GM18526 (cell line): ENCODE measurements around the gene RBMS1.

ENCODE experiments used
- POLR2A ChIP-seq: IDR thresholded peaks from 3 replicates; pipeline ENCODE4 v1.6.1; 2011; ENCODE audit not compliant: insufficient read length; ENCODE audit errors: extremely low read depth

Gene RBMS1

DNA sequence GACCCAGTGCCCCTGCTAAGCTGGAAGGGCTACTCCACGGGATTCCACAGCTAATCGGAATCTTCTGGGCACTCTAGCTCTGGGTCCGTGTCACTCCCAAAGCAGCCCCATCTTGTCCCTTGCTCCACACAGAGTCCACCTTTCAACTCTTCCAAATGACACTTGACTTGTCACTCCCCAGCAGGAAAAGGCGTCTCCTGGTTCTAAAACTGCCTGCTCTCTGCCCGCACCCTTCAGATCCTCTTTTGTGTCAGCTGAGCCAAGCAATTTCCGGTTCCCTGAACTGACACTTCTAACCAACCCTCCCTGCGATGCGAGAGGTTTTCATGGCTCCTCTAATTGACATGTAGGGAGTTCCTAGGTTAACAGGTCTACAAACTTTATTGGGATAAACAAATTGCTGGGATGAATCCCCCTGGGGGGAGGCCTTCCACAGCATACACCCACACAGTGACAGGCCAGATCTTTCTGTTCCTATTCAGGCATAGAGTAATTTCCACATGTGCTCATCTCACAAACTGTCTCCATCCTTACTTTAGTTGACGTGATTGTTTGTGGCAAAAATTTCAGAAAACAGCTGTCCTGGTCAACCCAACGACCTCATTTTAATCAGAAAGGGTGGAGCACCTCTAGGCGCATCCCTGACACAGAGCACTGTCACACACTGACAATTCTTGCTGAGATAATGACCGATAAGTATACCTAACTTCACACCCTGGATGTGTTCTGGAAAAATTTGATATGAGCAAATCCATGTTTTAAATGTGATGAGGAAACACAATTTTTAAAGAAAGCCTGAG, 104.9 kb downstream of the RBMS1 start:
- no peak for TF ChIP-seq POLR2A

DNA sequence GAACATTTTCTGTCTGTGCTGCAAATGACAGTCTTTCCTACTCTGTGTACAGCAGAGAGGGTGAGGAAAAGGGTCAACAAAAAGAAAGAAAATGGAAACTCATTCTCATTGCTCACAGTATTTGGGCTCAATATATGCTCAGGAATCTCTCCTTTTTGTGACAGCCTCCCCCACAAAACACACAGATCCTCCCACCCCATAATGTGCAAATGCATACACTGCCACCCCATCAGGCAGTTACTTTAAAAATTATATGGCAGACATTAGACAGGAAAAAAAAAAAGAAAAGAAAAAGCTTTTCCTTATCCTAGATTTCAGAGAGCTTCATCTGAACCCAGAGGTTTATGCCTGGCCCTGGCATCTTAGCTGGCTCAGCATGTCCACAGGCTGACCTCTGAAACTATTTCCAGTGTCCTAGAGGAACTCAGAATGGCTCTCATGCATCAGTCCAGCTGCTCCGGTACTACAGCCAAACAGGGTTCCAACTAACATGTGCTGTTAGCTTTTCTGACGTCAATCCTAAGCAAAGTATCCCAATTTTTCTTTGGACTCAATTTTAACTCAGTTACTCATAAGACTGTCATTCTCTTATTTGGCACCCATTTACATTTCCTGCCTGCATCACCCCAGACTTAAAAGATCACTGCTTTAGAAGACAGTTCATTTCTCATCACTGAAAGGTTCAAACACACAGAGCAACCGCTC, 105.9 kb downstream of the RBMS1 start:
- no peak for TF ChIP-seq POLR2A

DNA sequence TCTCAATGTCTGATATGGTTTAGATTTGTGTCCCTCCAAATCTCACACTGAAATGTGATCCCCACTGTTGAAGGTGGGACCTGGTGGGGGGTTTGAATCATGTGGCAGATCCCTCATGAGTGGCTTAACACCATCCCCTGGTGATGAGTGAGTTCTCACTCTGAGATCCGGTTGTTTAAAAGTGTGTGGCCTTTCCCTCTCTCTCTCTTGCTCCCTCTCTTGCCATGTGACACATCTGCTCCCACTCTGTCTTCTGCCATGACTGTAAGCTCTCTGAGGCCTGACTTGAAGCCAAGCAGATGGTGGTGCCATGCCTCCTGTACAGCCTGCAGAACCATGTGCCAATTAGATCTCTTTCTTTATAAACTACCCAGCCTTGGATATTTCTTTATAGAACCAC, 108.8 kb downstream of the RBMS1 start:
- TF ChIP-seq POLR2A: no peak

DNA sequence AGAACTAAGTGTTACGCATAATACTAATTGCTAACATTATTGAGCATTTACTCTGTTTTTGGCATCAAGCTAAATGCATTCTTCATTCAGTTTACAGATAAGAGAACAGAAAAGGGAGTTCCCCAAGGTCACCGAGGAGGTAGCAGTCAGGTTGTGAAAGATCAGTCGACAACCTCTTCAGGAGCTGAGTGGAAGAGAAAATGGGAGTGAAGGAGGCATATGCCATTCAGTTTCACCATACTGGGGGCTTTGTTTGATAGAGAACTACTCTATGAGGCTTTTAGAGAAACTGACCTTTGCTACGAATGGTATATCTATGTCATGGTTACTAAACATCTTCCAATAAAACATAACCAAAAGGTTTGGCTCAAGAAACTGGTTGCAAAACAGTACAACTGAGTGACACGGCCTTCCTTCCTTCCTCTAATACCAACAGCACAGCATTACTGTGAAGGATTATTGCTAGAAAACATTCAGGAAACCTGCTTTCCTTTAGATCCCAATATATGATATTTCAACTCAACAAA, 112.1 kb downstream of the RBMS1 start:
- TF ChIP-seq POLR2A: no peak

DNA sequence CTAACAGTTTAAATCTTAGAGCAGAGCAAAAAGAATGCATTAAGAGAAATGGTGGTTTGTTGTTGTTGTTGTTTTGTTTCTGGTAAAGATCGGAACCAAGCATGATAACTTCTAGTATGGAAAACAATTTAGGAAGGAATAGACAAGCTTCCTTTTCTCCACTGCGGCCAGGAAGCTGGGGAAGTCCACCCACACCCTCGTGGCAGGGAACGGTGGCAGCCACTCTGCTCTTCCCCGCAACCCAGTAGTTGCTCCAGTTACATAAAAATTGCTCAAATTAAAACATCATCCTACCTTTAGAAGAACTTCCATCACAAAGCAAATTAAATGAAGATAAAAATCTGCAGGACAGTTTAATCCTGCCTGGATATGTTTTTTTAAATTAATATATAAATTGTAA, 113.0 kb downstream of the RBMS1 start:
- TF ChIP-seq POLR2A: no peak

DNA sequence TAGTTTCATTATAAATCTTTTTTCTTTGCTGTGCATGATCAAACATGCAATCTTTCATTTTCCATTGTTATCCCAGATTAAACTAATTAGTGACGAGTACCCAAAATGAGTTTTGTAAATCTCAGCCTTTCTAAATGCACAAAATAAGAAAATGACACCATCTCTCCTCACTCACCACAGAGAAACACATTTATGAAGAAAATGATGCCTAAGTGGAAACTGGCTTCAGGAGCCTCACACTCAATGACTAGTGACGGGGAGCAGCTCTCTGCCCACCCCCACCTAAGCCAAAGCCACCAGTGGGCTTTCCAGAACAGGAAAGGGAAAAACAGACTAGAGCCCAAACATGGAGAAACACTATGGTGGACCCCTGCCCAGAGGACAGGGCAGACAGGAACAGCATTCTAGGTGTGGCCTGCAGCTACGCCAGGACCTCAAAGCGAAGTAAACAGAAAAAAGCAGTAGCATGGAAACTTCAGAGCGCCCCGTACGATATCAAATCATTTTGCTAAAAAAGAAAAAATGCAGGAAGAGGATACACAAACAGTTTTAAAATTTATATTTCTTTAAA, 113.5 kb downstream of the RBMS1 start:
- no peak for TF ChIP-seq POLR2A

DNA sequence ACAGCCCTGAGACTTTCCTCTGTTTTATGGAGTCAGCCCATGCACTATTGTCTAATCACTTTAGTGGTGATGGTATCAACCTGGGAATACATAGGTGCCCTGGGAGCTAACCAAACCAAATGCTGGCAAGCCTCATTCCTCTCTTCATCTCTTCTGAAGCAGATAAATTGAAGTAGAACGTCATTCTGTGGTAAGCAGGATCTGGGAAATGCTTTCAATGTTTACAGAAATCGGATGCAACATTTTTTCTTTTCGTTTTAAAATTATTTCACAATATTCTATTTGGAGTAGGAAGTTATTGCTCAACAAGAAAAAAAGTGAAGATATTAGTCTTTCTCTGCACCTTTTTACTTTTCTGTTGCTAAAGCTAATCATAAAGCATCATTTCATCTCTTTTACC, 114.2 kb downstream of the RBMS1 start:
- TF ChIP-seq POLR2A: no peak

DNA sequence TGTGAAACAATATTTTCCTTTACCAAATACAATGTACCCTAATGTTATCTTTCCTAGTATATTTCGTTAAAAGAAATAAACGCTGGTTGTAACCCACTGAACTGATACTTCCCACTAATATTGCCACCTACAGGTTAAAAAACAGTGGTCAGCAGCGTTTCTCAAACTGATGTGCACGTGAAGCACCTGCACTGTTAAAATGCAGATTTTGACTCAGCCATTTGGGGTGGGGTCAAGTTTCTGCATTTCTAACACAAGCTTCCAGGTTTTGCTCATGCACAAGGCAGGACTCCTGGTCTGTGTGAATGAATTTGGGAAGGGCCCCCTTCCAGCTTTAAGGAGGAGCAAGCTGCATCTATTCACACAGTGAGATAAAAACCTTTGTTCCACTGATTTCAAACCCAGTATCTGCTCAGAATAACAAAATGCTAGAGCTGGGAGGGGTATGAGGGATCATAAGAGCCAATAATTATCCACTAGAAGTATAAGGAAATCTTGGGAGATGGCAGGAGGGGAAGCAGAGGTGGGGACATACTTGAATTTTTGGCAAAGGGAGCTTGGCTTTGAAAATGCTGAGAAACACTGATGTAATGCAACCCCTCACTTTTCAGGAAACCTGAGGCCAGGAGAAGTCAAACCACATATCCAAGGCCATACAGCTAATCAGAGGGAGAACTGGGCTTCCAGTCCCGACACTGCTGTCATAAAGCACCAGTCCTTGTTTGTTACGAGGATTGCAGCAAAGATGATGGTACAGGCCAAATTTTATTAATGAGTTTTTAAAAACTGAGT, 116.2 kb downstream of the RBMS1 start:
- no peak for TF ChIP-seq POLR2A

DNA sequence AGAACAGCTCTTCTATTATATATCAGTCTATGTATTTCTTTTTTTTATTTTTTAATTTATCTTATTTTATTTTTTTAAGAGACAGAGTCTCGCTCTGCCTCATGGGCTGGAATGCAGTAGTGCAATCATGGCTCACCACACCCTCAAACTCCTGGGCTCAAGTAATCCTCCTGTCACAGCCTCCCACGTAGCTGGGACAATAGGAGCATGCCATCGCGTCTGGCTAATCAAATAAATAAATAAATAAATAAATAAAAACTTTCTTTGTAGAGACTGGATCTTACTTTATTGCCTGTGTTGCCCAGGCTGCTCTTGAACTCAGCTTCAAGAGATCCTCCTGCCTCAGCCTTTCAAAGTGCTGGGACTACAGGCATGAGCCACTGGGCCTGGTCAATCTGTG, 117.0 kb downstream of the RBMS1 start:
- TF ChIP-seq POLR2A: no peak

DNA sequence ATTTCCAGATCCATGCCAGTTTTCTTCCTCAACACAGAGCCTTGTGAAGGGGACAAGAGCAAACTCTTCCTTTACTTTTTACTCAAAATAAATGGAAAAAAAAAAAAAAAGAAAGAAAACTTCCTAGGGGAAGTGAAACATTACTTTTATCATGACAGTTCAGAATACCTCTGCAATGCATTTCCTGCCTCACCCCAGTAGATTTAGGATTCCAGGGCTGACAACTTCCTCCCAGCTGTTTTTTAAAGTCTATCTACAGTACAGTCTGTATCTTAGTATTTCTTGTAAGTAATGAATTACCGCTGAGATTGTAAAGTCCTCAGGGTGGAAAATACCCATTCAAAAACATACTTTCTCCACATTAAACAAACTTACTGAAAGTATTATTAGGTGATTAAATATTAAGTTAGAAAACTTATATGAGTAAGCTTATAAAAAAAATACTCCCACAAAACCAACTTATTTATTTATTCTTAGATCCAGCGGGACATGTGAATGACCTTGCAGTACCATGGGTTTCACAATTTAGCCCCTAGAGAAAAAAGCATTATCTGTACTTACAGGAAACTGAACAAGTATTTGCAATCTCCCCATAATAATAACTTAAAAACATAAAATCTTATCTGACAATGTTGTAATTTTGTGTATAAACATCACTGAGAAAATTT, 117.7 kb downstream of the RBMS1 start:
- no peak for TF ChIP-seq POLR2A

DNA sequence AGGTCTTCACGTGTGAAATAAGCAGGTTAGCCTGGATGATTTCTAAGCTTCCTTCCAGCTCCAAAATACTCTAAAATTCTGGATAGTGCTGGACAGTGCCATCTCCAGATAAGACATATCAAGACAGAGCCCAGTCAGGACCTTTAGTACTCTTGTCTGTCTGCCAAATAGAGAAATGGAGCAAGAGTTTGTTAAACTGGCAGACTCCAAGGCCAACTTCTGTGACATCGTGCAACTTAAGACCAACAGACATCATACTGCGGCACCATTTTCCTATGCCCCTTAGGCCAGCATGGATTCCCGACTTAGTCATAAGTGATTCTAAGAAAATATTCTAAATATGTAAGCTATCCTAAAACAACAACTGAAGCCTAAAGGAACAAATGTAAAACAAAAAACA, 118.6 kb downstream of the RBMS1 start:
- TF ChIP-seq POLR2A: no peak

DNA sequence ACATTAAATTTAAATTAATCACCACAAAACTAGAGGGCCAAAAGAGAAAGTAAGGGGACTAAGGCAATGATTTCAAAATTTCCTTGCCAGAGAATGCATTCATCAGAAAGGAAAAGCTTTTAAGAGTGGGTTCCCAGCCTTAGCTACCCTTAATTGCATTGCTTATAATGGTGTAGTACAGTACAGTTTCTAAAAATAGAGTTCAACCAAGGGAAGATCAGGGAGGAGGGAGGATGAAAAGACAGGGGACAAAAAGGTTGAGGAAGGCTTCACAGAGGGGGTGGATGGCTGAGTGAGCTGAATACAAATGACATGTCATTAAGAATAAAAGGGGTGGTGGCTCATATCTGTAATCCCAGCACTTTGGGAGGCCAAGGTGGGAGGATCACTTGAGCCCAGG, 119.9 kb downstream of the RBMS1 start:
- TF ChIP-seq POLR2A: no peak

DNA sequence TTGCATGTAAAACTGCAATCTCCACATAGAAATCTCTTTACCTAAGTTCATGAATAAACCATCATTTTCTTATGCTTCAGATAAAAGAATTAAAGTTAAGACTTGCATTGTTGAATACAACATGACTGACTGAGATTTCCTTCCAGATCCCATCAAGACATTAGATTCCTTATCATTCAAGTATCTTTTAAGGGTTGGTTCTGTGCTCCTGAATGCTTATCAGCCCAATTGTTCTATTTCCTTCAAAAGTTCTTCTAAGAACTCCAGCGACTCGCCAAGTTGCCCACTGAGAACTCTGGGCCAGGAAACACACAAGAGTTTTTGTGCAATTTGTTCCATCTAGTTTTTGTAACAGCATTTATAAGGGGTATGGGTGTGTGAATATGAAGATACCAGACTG, 120.3 kb downstream of the RBMS1 start:
- TF ChIP-seq POLR2A: no peak

DNA sequence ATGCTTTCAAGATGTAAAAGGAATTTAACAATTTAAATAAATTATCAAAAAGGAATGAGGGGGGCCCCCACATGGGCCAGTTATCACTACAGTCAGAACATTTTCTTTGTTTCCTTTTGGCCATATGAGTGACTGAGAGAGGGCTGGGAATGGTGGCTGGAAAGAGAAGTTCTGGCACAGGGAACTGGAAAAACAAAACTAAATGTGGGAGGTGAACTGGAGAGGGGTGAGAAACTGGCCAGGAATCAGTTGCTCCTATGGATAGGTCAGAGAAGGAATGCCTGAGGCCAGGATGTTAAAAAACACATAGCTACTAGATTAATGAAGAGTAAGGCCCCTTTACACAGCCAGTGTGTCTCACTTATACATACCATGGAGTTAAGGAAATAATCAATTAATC, 121.0 kb downstream of the RBMS1 start:
- TF ChIP-seq POLR2A: no peak

DNA sequence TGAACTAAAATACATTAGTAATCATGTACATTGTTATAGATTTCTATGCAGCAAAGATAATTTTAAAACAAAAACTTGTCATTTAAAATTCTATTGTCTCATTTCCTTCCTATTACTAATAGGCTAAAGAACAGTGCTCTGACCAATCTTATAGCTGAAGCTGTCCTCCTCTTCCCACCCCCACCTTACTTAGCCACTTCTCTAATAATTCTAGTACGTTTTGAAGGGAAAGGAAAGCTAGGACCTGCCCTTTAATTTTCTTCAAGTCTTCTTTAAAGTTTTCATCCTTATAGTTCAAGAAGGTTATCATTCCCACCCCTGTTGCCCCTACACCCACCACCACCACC, 121.6 kb downstream of the RBMS1 start:
- no peak for TF ChIP-seq POLR2A
